ENCODE results near the gene MEAF6.

GRCh38 chr1:37465593-37466517, 48.7 kb downstream of the MEAF6 start:
- TF ChIP-seq REST (IDR thresholded peaks at IDR 0.05; ENCODE audit: insufficient replicate concordance, low read depth) (no peak), CTCF (IDR thresholded peaks at IDR 0.05; ENCODE audit: insufficient read depth, low read length) (no peak), GABPA (IDR thresholded peaks at IDR 0.05; ENCODE audit: low read depth) (no peak), POLR2AphosphoS5 (IDR thresholded peaks at IDR 0.05; ENCODE audit: low read depth) (no peak)

Data from HL-60 (cell line).